SK-N-MC (cell line): ENCODE measurements around the gene CTBP2.

Source experiments
- EZH2 ChIP-seq: fragments of 200-600 bp; sonication (generic); IDR thresholded peaks from one replicate; pipeline ENCODE4 v1.6.1; 2017; ENCODE audit warnings: antibody characterized with exemption
- POLR2AphosphoS5 ChIP-seq: IDR thresholded peaks from 2 replicates; pipeline ENCODE4 v1.6.1; 2012; ENCODE audit warnings: mild to moderate bottlenecking, low read depth, low read length, borderline replicate concordance

- TF ChIP-seq EZH2 (no peak), POLR2AphosphoS5 (no peak)
These were observed 158.3 kb downstream of the CTBP2 start for GRCh38 chr10:125002047-125002422.
